Activated T-cell treated with anti-CD3 and anti-CD28 coated beads, Interleukin-2, amount 50 U/mL, for 4 hours (primary cell): ENCODE measurements around the gene ADRM1. TPM values are rescaled to one million over a fixed set of nuclear protein-coding genes. Genes with fewer than 3 reads are reported as not detected.

Experiments
- ATAC-seq, 2 donors: fragments of 200-7000 bp; cut with Tn5 transposase; one replicate each; pipeline ENCODE4 v1.10.0; 2021
- DNase-seq: peaks from one replicate; pipeline ENCODE4 v3.0.0-alpha.2; 2020
- H3K27me3 Mint-ChIP-seq: one replicate; pipeline ENCODE4 v1.8.0; 2021; ENCODE audit warnings: low read depth, mixed read lengths
- H3K36me3 Mint-ChIP-seq: one replicate; pipeline ENCODE4 v1.8.0; 2022; ENCODE audit warnings: mixed read lengths; ENCODE audit not compliant: insufficient read depth
- H3K4me1 Mint-ChIP-seq: one replicate; pipeline ENCODE4 v1.8.0; 2021; ENCODE audit warnings: low read depth, mixed read lengths
- H3K4me3 Mint-ChIP-seq: one replicate; pipeline ENCODE4 v1.8.0; 2021; ENCODE audit warnings: mild to moderate bottlenecking, moderate library complexity, mixed read lengths
- H3K9me3 Mint-ChIP-seq: one replicate; pipeline ENCODE4 v1.8.0; 2021; ENCODE audit warnings: mixed read lengths
- total RNA-seq, 3 donors: library from RNA; stranded (reverse); gene quantifications; one replicate each; pipeline ENCODE4 v1.2.1, GENCODE V29; 2021

ADRM1 gene
- total RNA-seq, 3 donors from 2014 or later = 259 to 285 (median 274) TPM

DNA sequence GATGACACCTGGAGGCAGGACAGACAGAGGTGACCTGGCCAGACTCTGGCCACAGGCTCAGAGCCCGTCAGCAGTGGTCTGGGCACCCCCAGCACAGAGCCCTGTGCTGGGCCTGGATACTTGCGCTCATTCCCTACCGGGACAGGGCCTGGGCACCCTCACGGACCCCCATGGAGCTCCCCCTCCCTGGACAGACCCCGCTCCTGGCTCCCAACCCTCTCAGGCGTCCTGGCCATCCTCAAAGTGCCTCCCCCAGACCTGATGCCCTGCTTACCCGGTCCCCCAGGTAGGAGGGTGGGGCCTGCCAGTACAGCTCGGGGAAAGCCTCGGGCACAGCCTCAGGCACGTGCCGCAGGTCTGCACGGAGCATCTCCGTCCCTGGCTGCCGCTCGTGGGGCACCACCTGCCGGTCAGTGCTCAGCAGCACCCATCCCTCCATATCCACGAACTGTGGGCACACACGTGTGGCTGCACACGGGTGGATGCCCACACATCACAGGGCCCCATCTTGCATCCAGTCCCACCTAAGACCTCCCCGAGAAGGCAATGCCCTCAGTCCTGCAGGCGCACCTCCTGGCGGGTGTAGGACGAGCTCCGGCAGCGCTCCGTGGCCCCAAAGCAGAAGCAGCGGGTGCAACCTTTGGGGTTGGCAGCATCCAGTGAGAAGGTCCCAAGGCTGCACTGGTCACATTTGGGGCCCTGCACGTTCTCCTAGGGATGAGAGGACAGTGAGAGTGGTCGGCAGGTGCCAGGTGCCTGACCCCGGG is 24.3 kb downstream of the ADRM1 start:
- Mint-ChIP-seq H3K4me3 (no peak overlapping the region), H3K27me3 (no peaks in the 10 kb centered on the region), H3K36me3 (no peaks in the 10 kb centered on the region), H3K9me3 (no peaks in the 10 kb centered on the region), H3K4me1 (no peaks in the 10 kb centered on the region)
- DNase-seq = no peak
- no peak for ATAC-seq

DNA sequence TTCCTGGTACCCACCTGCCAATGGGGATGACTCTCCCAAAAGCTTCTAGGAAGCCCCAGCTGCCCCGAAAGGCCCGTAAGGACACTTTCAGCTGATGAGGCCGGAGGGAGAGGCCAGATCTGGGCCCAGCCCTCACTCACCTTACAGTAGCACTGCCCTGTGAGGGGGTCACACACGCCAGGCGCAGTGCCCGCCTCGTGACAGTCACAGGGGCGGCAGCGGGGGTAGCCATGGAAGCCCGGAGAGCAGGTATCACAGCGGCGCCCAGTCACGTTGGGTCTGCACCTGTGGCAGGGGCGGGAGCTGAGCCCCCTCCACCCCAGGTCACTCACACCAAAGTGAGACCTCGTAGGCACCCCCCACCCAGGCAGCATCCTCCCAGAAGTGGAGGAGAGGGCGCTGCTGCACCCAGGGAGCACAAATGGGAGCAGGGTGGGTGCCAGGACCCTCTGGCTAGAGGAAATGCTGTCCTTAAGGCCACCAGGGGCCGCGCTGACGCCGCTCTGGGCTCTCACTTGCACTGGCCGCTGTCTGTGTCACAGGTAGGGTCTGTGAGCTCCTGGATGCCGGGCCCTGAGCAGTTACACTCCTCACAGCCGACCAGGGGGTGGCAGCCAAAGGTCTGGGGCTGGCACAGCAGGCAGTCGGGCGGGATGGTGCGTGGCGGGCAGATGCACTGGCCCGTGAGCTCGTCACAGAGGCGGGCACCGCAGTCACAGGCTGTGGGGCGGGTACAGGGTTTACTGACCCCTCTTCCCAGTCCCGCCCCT is 25.1 kb downstream of the ADRM1 start:
- DNase-seq (no peak), ATAC-seq (no peak)

DNA sequence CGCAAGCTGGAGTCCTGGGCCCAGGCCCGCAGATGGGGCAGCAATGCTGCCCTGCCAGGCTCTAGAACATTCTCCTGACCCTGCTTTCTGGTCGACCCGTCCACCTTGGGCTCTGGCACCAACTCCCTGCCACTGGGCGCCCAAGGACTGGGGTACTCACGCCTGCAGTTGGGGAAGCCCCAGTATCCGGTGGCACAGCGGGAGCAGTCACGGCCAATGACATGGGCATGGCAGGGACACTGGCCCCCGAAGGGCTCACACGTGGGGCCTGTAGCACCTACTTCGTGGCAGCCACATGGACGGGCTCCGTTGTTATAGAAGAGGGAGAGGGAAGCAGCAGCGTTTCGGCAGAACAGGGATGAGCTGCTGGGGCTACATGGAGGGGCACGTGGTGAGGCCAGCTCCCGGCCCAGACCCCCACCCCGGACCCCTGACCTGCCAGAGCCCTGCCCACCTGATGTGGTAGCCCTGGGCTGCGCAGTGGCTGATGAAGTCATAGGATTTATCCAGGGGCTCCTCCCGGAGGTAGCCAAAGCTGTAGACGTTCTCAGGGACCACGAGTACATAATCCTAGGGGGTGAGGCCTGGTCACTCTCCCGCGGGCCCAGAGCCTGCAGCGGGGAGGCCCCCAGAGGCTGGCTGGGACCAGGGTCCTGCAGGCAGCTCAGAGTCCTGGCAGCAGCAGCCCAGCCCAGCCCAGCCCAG is 26.0 kb downstream of the ADRM1 start:
- no peaks in the 10 kb centered on the region for H3K4me1 Mint-ChIP-seq
- H3K9me3 Mint-ChIP-seq = no peaks in the 10 kb centered on the region
- no peaks in the 10 kb centered on the region for H3K36me3 Mint-ChIP-seq
- no peak overlapping the region for H3K4me3 Mint-ChIP-seq
- H3K27me3 Mint-ChIP-seq = no peaks in the 10 kb centered on the region
- DNase-seq (no peak), ATAC-seq (no peak)

More for the DNA sequence above, 25.1 kb downstream of the ADRM1 start:
- Mint-ChIP-seq H3K4me1 (no peaks in the 10 kb centered on the region), H3K9me3 (no peaks in the 10 kb centered on the region), H3K4me3 (no peak overlapping the region), H3K27me3 (no peaks in the 10 kb centered on the region), H3K36me3 (no peaks in the 10 kb centered on the region)

DNA sequence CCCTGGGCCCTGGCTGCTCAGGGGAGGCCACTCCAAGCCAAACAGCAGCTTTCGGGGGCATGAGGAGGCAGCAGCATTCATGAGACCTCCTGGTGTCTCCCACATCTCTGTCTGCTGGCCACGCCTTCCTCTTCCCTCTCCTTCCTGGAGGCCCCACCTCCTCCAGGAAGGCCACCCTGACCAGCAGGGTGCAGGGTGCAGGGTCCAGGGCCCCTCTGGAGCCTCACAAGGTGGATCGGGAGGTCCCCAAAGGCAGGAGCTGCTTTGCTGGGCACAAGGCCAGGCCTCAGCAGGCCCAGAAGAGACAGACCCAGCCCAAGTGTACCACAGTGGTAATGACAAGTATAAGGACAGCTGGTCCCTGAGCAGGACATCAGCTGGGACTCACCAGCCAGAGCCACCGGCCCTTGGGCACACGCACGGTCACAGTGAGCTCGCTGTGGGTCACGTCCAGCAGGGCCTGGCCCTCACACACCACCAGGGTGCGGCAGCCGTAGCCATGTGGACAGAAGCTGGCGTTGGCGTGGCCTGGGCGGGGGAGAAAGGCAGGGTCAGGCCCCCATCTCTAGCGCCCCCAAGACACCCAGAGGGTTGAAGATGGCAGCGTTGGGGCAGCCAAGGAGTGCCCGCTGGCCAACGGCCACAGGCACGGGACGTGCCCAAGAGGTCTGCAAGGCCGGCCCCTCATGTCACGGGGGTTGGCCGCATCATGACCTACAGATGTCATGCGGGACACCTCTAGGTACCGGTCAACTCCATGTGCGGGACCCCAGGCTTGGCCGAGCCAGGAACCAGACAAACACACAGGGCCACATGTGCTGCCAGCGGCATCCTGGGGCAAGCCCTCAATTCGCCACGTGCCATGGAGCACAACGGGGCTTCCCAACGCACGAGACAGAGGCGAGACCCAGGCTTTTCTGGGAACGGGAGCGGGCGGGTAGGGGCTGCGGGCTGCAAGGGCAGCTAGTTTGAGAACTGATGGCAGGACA is 26.9 kb downstream of the ADRM1 start:
- no peak overlapping the region for H3K4me3 Mint-ChIP-seq
- H3K4me1 Mint-ChIP-seq = no peaks in the 10 kb centered on the region
- H3K27me3 Mint-ChIP-seq = no peaks in the 10 kb centered on the region
- no peak for ATAC-seq
- DNase-seq = no peak
- no peaks in the 10 kb centered on the region for H3K36me3 Mint-ChIP-seq
- no peaks in the 10 kb centered on the region for H3K9me3 Mint-ChIP-seq

DNA sequence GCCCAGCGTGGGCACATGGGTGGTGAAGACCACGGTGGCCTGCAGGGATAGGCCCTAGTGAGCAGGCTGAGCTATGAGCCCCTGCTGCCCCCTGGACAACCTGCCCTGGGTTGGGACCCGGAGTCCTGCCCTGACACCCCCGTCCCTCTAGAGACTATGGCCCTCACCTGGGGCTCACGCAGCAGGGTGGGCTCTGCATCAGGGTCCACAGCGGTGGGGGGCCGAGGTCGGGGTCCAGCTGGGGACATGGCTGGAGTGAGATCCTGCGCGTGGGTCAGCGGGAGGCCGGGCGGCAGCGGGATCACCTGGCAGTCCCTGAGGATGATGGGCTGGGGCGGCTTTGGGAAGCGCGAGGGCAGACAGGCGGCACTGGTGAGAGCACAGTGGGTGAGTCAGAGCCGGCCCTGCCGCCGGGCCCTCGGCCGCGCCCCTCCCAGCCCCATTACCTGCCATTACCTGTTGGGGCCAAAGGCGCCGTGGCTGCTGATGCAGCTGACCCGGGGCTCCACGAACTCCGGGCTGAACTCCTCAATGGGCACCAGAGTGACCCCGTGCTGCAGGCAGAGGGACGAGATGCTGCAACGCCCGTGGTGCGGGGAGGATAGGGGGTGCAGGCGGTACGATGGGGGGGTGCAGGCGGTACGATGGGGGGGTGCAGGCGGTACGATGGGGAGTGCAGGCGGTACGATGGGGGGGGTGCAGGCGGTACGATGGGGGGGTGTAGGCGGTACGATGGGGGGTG is 27.9 kb downstream of the ADRM1 start:
- ATAC-seq (no peak), DNase-seq (no peak)
- Mint-ChIP-seq H3K36me3 (no peaks in the 10 kb centered on the region), H3K9me3 (no peaks in the 10 kb centered on the region), H3K4me1 (no peaks in the 10 kb centered on the region), H3K4me3 (no peak overlapping the region), H3K27me3 (no peaks in the 10 kb centered on the region)

DNA sequence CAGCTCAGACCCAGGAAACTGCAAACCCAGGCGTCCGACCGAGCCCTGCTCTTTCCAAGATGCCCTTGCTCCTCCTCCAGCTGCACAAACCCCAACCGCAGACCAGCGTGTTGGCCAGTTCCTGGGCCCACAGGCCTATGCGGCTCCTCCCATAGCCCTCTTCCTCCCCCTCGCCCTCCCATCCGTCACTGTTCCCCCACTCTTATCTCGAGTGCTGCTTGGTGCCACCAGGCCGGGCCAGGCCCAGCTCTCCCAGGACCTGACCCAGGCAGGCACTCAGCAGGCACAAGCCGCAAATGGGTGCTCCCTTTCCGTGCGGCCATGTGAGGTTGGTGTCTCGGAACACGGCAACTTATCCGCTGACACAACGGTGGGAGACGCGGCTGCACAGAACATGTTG is 28.6 kb downstream of the ADRM1 start:
- H3K4me3 Mint-ChIP-seq = no peak overlapping the region
- DNase-seq (no peak), ATAC-seq (no peak)
- no peaks in the 10 kb centered on the region for H3K36me3 Mint-ChIP-seq
- H3K4me1 Mint-ChIP-seq = no peaks in the 10 kb centered on the region
- H3K9me3 Mint-ChIP-seq = no peaks in the 10 kb centered on the region
- H3K27me3 Mint-ChIP-seq = peaks cover 2% of the 10 kb centered on the region

DNA sequence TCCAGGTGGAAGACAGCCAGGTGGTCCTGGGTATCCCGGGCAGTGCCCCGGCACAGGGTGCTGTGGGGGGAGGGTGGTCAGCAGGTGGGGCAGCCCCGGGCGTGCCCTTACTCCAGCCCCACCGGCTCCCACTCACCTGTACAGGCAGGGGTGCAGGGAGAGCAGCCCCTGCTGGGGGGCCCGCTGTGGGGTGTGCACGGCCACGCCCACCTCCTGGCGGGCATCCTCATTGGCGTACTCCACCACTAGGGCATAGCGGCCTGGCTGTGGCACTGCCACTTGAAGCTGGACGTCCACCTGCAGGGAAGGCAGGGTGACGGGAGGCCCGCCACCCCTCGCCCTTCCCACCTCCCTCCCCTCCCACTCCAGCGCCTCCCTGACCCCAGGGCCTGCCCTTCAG is 29.6 kb downstream of the ADRM1 start:
- H3K36me3 Mint-ChIP-seq = no peaks in the 10 kb centered on the region
- H3K4me1 Mint-ChIP-seq = no peaks in the 10 kb centered on the region
- no peak overlapping the region for H3K4me3 Mint-ChIP-seq
- H3K9me3 Mint-ChIP-seq = no peaks in the 10 kb centered on the region
- peaks cover 9% of the 10 kb centered on the region for H3K27me3 Mint-ChIP-seq
- DNase-seq (no peak), ATAC-seq (no peak)

DNA sequence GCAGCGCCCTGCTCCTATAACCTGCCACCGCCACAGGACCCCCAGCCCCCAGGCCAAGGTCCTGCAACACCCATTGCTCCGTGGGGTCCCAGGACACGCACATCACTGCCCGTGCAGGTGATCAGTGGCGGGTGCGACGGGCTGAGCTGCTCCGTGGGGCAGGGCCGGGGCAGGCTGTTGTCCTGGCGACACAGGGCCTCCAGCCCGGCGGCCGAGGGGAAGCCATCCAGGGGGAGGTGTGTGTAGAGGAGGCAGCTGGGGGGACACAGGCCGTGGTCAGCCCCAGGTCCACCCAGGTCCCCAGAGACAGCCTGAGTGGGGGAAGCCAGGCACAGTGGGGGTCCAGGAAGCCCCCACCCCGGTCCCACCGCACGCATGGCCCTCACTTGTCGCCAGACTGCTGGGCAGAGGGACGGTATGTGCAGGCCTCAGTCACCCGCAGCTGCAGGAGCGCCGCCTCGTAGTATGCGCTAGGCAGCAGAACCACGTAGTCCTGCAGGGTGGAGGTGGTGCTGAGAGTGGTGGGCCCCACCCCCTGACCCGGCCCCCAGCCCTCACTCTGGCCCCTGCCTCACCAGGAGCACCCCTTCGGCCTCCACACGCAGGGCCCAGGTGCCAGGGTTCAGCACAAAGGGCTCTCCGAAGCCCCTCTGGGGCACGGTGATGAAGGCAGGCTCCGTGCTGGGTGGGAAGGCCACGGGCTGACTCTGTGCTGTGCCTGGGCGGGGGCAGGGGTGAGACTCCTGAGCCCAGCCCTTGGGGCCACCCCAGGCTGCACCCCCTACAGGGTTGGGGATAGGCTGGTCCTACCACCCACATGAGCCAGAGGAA is 30.4 kb downstream of the ADRM1 start:
- ATAC-seq = no peak
- Mint-ChIP-seq H3K36me3 (no peaks in the 10 kb centered on the region), H3K27me3 (peaks cover 9% of the 10 kb centered on the region), H3K4me1 (no peaks in the 10 kb centered on the region), H3K4me3 (no peak overlapping the region), H3K9me3 (no peaks in the 10 kb centered on the region)
- no peak for DNase-seq

DNA sequence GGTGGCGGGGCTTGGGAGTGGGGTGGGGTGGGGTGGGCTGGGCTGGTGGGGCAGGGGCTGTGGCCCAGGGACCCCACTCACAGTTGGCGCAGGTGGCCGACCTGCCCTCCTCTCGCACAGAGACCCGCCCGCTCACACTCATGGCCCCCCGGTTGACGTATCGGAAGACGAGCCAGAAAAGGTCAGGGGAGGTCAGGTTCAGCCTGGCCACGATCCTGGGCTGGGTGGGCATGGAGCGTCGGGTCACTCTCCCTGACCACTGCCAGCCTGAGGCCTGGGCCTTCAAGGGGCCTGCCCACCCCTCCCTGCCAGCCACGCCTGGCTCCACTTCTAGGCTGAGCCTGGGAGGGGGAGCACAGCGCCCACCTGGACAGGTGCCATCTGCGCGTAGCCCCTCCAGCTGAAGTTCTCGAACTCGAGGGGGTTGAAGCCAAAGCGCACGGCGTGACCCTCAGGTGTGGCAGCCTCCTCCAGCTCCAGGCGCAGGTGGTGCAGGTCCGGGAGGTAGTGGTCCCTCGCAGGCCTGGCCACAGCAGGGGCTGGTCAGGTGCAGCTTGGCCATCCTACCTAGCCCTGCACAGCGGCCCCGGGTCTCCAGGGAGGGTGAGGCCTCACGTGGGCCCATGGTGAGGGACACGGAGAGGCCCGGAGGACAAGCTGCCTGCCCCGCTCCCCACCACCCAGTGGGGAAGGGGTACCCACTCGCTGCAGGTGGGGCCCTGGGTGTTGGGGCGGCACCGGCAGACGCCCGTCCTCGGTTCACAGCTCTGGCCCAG is 31.2 kb downstream of the ADRM1 start:
- H3K27me3 Mint-ChIP-seq = peaks cover 9% of the 10 kb centered on the region
- no peaks in the 10 kb centered on the region for H3K9me3 Mint-ChIP-seq
- no peak overlapping the region for H3K4me3 Mint-ChIP-seq
- H3K36me3 Mint-ChIP-seq = no peaks in the 10 kb centered on the region
- DNase-seq (no peak), ATAC-seq (no peak)
- no peaks in the 10 kb centered on the region for H3K4me1 Mint-ChIP-seq

DNA sequence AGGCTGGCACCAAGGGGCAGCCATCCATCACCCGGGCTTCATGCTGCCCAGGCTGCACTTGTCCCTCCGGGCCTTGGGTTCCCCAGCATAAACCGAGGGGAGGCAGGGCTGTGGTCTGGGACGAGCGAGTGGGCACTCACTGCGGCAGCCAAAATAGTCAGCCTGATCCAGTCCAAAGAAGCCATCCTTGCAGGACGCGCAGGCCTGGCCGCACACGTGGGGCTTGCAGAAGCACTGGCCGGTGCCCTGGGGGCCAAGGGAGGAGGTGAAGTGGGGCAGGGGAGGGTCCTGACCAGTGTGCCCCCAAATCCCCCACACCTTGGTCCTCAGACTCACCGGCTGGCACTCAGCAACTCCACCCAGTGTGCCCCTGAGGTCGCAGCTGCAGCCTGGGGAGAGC is 32.1 kb downstream of the ADRM1 start:
- DNase-seq (no peak), ATAC-seq (no peak)
- Mint-ChIP-seq H3K27me3 (peaks cover 9% of the 10 kb centered on the region), H3K4me1 (no peaks in the 10 kb centered on the region), H3K36me3 (no peaks in the 10 kb centered on the region), H3K9me3 (no peaks in the 10 kb centered on the region), H3K4me3 (no peak overlapping the region)

DNA sequence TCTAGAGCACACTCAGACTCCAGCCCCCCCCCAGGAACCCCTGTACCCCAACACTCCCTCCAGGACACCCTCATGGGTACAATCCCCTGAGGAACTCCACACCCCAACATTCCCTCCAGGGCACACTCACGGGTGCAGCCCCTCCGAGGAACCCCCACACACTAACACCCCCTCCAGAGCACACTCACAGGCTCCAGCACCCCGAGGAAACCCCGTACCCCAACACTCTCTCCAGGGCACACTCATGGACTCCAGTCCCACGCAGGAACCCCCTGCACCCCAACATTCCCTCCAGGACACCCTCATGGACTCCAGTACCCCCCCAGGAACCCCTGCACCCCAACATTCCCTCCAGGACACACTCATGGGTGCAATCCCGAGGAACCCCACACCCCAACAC is 32.7 kb downstream of the ADRM1 start:
- H3K4me1 Mint-ChIP-seq = no peaks in the 10 kb centered on the region
- peaks cover 9% of the 10 kb centered on the region for H3K27me3 Mint-ChIP-seq
- ATAC-seq (no peak), DNase-seq (no peak)
- H3K9me3 Mint-ChIP-seq = no peaks in the 10 kb centered on the region
- no peaks in the 10 kb centered on the region for H3K36me3 Mint-ChIP-seq
- no peak overlapping the region for H3K4me3 Mint-ChIP-seq

DNA sequence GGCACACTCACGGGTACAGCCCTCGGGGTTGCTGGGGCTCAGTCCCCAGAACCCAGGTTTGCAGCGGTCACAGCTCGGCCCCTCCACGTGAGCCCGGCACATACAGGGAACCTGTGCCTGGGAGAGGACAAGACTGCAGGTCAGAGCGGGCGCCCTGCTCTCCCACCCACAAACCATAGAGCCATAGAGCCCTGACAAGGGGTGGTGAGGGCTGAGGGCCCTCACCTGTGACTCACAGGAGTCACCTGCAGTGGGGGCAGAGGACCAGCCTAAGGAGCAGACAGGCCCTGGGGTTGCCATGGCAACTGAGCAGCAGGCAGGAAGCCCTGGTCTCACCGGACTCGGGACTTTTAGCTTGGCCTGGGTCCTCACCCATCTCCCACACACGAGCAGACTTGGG is 33.5 kb downstream of the ADRM1 start:
- H3K9me3 Mint-ChIP-seq = no peaks in the 10 kb centered on the region
- DNase-seq (no peak), ATAC-seq (no peak)
- H3K4me1 Mint-ChIP-seq = no peaks in the 10 kb centered on the region
- no peaks in the 10 kb centered on the region for H3K36me3 Mint-ChIP-seq
- H3K4me3 Mint-ChIP-seq = no peak overlapping the region
- H3K27me3 Mint-ChIP-seq = peaks cover 9% of the 10 kb centered on the region
